Kidney epithelial cell (primary cell): ENCODE data around the gene OR2AG2. TPM values are rescaled to one million over a fixed set of nuclear protein-coding genes. Genes with fewer than 3 reads are reported as not detected.

Experiments used
- DNase-seq: peaks from one replicate; pipeline ENCODE4 v3.0.0-alpha.2; 2010; ENCODE audit warnings: low read depth
- H3K27me3 ChIP-seq: 2 replicates; pipeline ENCODE4 v1.6.0; 2011; ENCODE audit warnings: low read length; ENCODE audit not compliant: control insufficient read depth, insufficient read depth
- H3K36me3 ChIP-seq: 2 replicates; pipeline ENCODE4 v1.5.1; 2011; ENCODE audit warnings: low read length; ENCODE audit not compliant: control insufficient read depth, insufficient read depth
- H3K4me3 ChIP-seq: 2 replicates; pipeline ENCODE4 v1.5.1; 2011; ENCODE audit warnings: low read depth, mild to moderate bottlenecking, control low read depth, low read length
- total RNA-seq: library from RNA; depleted of rRNA; stranded (reverse); fragments of >200 nt; gene quantifications from 2 replicates; pipeline ENCODE4 v1.2.3, GENCODE V29; 2015
- TF ChIP-seq, protein P1 (sequence below): IDR thresholded peaks from 2 replicates; pipeline ENCODE4 v1.5.1; 2011; ENCODE audit warnings: mild to moderate bottlenecking, moderate library complexity, low read length, control low read depth, inconsistent platforms; ENCODE audit not compliant: insufficient read depth, poor library complexity, severe bottlenecking

OR2AG2 gene
- total RNA-seq, 1 donor from 2014 or later = 0.04 TPM

DNA sequence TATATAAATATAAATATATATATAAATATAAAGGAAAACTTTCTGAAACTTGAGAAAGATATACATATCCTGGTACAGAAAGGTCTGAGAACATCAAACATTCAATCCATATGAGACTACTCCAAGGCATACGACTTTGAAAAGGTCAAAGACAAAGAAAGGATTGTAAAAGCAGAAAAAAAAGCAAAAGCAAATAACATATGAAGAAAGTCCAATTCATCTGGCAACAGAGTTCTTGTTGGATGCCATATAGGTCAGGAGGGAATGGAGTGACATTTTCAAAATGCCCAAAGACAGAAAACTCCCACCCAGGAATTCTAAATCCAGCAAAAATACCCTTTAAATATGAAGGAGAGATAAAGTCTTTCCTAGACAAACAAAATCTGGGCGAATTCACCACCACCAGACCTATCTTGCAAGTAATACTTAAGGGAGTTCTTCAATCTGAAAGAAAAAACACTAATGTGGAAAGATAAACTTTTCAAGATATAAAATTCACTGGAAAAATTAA is 46.3 kb downstream of the OR2AG2 start:
- no peak overlapping the region for H3K4me3 ChIP-seq
- no peak for DNase-seq
- H3K36me3 ChIP-seq = no peaks in the 10 kb centered on the region
- H3K27me3 ChIP-seq = no peaks in the 10 kb centered on the region
- TF ChIP-seq, protein P1, sequence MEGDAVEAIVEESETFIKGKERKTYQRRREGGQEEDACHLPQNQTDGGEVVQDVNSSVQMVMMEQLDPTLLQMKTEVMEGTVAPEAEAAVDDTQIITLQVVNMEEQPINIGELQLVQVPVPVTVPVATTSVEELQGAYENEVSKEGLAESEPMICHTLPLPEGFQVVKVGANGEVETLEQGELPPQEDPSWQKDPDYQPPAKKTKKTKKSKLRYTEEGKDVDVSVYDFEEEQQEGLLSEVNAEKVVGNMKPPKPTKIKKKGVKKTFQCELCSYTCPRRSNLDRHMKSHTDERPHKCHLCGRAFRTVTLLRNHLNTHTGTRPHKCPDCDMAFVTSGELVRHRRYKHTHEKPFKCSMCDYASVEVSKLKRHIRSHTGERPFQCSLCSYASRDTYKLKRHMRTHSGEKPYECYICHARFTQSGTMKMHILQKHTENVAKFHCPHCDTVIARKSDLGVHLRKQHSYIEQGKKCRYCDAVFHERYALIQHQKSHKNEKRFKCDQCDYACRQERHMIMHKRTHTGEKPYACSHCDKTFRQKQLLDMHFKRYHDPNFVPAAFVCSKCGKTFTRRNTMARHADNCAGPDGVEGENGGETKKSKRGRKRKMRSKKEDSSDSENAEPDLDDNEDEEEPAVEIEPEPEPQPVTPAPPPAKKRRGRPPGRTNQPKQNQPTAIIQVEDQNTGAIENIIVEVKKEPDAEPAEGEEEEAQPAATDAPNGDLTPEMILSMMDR = no peak

DNA sequence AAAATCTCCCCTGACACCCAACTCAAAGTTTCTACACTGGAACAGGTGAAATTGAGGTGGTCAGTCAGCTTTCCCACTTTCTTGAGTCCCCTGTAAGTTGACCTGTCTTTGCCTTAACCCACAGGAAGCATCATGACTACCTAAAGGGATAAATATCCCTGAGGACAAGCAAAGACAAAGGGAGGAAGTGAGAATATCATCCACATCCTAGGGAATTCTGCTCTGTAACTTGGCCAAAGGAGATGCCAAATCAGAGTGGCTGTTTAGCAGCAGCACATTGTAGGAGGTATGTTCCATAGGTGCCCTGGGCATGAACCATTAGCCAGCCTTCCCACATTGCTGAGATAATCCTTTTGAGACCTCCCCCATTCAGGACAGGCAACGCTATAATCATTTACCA is 47.8 kb downstream of the OR2AG2 start:
- Histone ChIP-seq H3K27me3 (no peaks in the 10 kb centered on the region), H3K36me3 (no peaks in the 10 kb centered on the region), H3K4me3 (no peak overlapping the region)
- DNase-seq = no peak
- TF ChIP-seq, protein P1 = no peak

DNA sequence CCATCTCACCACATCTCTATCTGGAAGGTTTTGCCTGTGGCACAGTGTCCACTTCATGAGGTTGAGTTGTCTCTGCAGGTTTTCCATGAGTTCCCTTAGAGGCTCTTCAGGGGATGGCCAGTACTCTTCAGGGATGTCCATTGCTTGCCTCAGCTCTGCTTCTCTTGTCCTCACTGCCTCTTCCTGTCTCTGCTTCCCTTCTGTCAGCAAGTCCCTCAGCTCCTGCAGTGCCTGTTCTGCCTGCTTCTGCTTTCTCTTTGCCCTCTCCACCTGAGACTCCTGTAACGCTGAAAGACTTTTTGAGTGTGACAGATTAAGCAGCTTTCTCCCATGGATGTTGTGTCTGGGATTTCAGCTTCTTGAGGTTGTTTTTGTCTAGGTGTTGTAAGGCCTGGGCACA is 50.4 kb downstream of the OR2AG2 start:
- H3K27me3 ChIP-seq = no peaks in the 10 kb centered on the region
- TF ChIP-seq, protein P1 = no peak
- no peak for DNase-seq
- no peaks in the 10 kb centered on the region for H3K36me3 ChIP-seq
- H3K4me3 ChIP-seq = no peak overlapping the region

DNA sequence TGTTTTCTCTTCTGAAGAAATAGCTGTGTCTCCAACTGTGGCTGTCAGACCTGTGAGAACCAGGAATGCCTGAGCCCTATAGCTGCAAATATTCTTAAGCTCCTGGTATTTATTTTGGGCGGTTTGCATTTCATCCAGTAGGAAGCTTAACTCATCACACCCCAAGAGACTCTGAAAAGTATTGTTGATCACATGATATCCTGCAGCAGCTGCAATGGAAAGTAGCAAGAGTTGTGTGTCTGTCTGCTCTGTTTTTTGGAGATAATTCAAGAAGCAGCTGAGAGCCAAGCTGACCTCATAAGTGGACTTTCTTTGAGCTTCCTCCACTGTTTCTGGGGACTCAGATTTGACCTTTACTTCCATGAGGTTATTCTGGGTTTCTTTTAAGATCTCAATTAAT is 52.2 kb downstream of the OR2AG2 start:
- no peak for DNase-seq
- TF ChIP-seq, protein P1 = no peak
- H3K4me3 ChIP-seq = no peak overlapping the region

DNA sequence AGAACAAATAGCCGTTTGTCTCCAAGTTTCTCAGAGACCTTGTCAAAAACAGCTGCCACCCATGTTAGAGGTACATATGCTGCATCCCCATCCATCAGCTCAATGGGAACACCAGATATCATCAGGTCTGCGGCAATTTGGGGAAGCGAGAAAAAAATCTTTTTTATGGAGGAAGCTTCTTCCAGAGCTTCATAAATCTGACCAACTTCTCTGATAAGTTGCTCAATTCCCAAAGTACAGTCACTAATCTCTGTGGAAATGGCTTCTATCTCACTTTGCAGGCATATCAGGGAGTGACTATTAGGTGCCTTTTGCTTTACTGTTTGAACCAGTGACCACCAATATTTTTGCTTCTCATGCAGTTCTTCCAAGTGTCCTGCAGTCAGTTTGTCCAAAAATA is 54.4 kb downstream of the OR2AG2 start:
- no peaks in the 10 kb centered on the region for H3K27me3 ChIP-seq
- H3K4me3 ChIP-seq = no peak overlapping the region
- TF ChIP-seq, protein P1 = no peak
- DNase-seq = no peak
- no peaks in the 10 kb centered on the region for H3K36me3 ChIP-seq

More for the DNA sequence above, 52.2 kb downstream of the OR2AG2 start:
- Histone ChIP-seq H3K27me3 (no peaks in the 10 kb centered on the region), H3K36me3 (no peaks in the 10 kb centered on the region)

Other genes starting within 250 kb of the OR2AG2 start
- 13.7 and 26.4 TPM in 2 replicates for gene RRP8, start 168.4 kb downstream of the OR2AG2 start, total RNA-seq
- gene ILK, start 168.2 kb downstream of the OR2AG2 start, total RNA-seq = 154 and 156 TPM in 2 replicates
- 57.2 and 66.1 TPM in 2 replicates for gene TAF10, start 159.8 kb downstream of the OR2AG2 start, total RNA-seq
- 72.4 and 77.7 TPM in 2 replicates for gene TPP1, start 152.6 kb downstream of the OR2AG2 start, total RNA-seq
- gene DCHS1, start 116.2 kb downstream of the OR2AG2 start, total RNA-seq = 15.5 and 20.7 TPM in 2 replicates
- 27.0 and 43.6 TPM in 2 replicates for gene MRPL17, start 88.6 kb downstream of the OR2AG2 start, total RNA-seq
- not detected in 2 replicates for gene OR2AG1, start 11.0 kb upstream of the OR2AG2 start, total RNA-seq
- gene OR6A2, start 27.7 kb upstream of the OR2AG2 start, total RNA-seq = not detected in 2 replicates
- not detected in 2 replicates for gene OR10A5, start 73.7 kb upstream of the OR2AG2 start, total RNA-seq
- not detected in 2 replicates for gene OR10A2, start 91.1 kb upstream of the OR2AG2 start, total RNA-seq
- gene OR10A4, start 104.6 kb upstream of the OR2AG2 start, total RNA-seq = not detected in 2 replicates
- 0.38 TPM in 1 of 2 replicates, not detected in the other for gene OR2D2, start 120.5 kb upstream of the OR2AG2 start, total RNA-seq
- not detected in 2 replicates for gene OR2D3, start 149.0 kb upstream of the OR2AG2 start, total RNA-seq
- gene ZNF215, start 154.4 kb upstream of the OR2AG2 start, total RNA-seq = 1.5 and 2.7 TPM in 2 replicates
- gene ZNF214, start 248.4 kb upstream of the OR2AG2 start, total RNA-seq = 2.5 and 4.0 TPM in 2 replicates
- not detected in 2 replicates for gene NLRP14, start 248.5 kb upstream of the OR2AG2 start, total RNA-seq